ENCODE results near the gene VAV2. TPM values are rescaled to one million over a fixed set of nuclear protein-coding genes. Genes with fewer than 3 reads are reported as not detected.

VAV2 gene
- polyA plus RNA-seq, 10 donors, result 12.0 to 16.7 (median 14.3) TPM

GRCh38 chr9:133713960-133714495 lies 278.1 kb downstream of the VAV2 start:
- no peak for DNase-seq

GRCh38 chr9:133713150-133713959 lies 278.8 kb downstream of the VAV2 start:
- no peak for DNase-seq

GRCh38 chr9:133712221-133713100 lies 279.7 kb downstream of the VAV2 start:
- no peak for DNase-seq

Other genes starting within 250 kb of the VAV2 start
- 10 to 100 TPM in 3 of 10 donors, 1 to 10 TPM in 7; 6.8 to 11.9 (median 9.3) TPM for gene BRD3OS, start 33.2 kb upstream of the VAV2 start, polyA plus RNA-seq (ENCODE audit: insufficient read length in 10 of 10)
- gene BRD3, start 75.7 kb upstream of the VAV2 start, polyA plus RNA-seq (ENCODE audit: insufficient read length in 10 of 10), result 10 to 100 TPM; 51.7 to 67.4 (median 58.4) TPM
- 10 to 100 TPM; 30.5 to 51.0 (median 40.0) TPM for gene WDR5, start 143.8 kb upstream of the VAV2 start, polyA plus RNA-seq (ENCODE audit: insufficient read length in 10 of 10)
- 1 to 10 TPM in 3 of 10 donors, not detected in 7; 1.4 to 2.2 (median 1.6) TPM for gene RNU6ATAC, start 172.2 kb upstream of the VAV2 start, polyA plus RNA-seq (ENCODE audit: insufficient read length in 10 of 10)